H9 (cell line): ENCODE results near the gene C5orf15. TPM values are rescaled to one million over a fixed set of nuclear protein-coding genes. Genes with fewer than 3 reads are reported as not detected.

Experiments
- DNase-seq: peaks from one replicate; pipeline ENCODE4 v3.0.0-alpha.2; 2017
- H2AFZ ChIP-seq: one replicate; pipeline ENCODE4 v1.6.1; 2013; ENCODE audit warnings: mild to moderate bottlenecking, low read length, control low read depth, moderate library complexity
- H2AK5ac ChIP-seq: 2 replicates; pipeline ENCODE4 v1.6.1; 2013; ENCODE audit warnings: low read length, control low read depth, mixed read lengths; ENCODE audit not compliant: insufficient read length
- H2BK120ac ChIP-seq: one replicate; pipeline ENCODE4 v1.6.1; 2013; ENCODE audit warnings: low read depth, mild to moderate bottlenecking, low read length, control low read depth, inconsistent platforms; ENCODE audit not compliant: poor library complexity, severe bottlenecking
- H2BK12ac ChIP-seq: 2 replicates; pipeline ENCODE4 v1.6.1; 2013; ENCODE audit warnings: low read length, control low read depth, mixed read lengths, low read depth; ENCODE audit not compliant: insufficient read length
- H2BK15ac ChIP-seq: 2 replicates; pipeline ENCODE4 v1.6.1; 2013; ENCODE audit warnings: low read depth, low read length, control low read depth
- H2BK20ac ChIP-seq: one replicate; pipeline ENCODE4 v1.6.1; 2013; ENCODE audit warnings: low read depth, mild to moderate bottlenecking, low read length, control low read depth, inconsistent platforms; ENCODE audit not compliant: poor library complexity, severe bottlenecking
- H2BK5ac ChIP-seq: 2 replicates; pipeline ENCODE4 v1.6.1; 2013; ENCODE audit warnings: low read length, control low read depth, mixed read lengths; ENCODE audit not compliant: insufficient read length
- H3K14ac ChIP-seq: 2 replicates; pipeline ENCODE4 v1.6.1; 2013; ENCODE audit warnings: low read length, control low read depth; ENCODE audit not compliant: insufficient read depth
- H3K18ac ChIP-seq: 2 replicates; pipeline ENCODE4 v1.6.1; 2013; ENCODE audit warnings: low read depth, mild to moderate bottlenecking, mixed read lengths, low read length, control low read depth; ENCODE audit not compliant: insufficient read length
- H3K23ac ChIP-seq: 2 replicates; pipeline ENCODE4 v1.6.1; 2013; ENCODE audit warnings: low read length, control low read depth, mixed read lengths, low read depth; ENCODE audit not compliant: insufficient read length
- H3K23me2 ChIP-seq: 2 replicates; pipeline ENCODE4 v1.6.1; 2013; ENCODE audit warnings: low read depth, mild to moderate bottlenecking, mixed read lengths, low read length, control low read depth; ENCODE audit not compliant: insufficient read length, poor library complexity, severe bottlenecking
- H3K27ac ChIP-seq: 2 replicates; pipeline ENCODE4 v1.5.1; 2013; ENCODE audit warnings: low read length, control low read depth, mixed read lengths, low read depth; ENCODE audit not compliant: insufficient read length
- H3K27me3 ChIP-seq: 2 replicates; pipeline ENCODE4 v1.6.1; 2013; ENCODE audit warnings: low read length, control low read depth, inconsistent platforms; ENCODE audit not compliant: insufficient read depth
- H3K4ac ChIP-seq: 2 replicates; pipeline ENCODE4 v1.6.1; 2013; ENCODE audit warnings: low read depth, mild to moderate bottlenecking, control low read depth, inconsistent platforms, low read length, moderate library complexity
- H3K4me1 ChIP-seq: 2 replicates; pipeline ENCODE4 v1.6.1; 2013; ENCODE audit warnings: low read length, control low read depth, inconsistent platforms; ENCODE audit not compliant: insufficient read depth
- H3K4me2 ChIP-seq: 2 replicates; pipeline ENCODE4 v1.6.1; 2013; ENCODE audit warnings: low read length, control low read depth, mixed read lengths; ENCODE audit not compliant: insufficient read length, insufficient read depth
- H3K56ac ChIP-seq: 2 replicates; pipeline ENCODE4 v1.6.1; 2013; ENCODE audit warnings: low read depth, mild to moderate bottlenecking, mixed read lengths, low read length, control low read depth; ENCODE audit not compliant: insufficient read length
- H3K79me1 ChIP-seq: 2 replicates; pipeline ENCODE4 v1.6.1; 2013; ENCODE audit warnings: low read depth, mild to moderate bottlenecking, moderate library complexity, low read length, control low read depth, inconsistent platforms; ENCODE audit not compliant: insufficient read depth, poor library complexity, severe bottlenecking
- H3K79me2 ChIP-seq: 2 replicates; pipeline ENCODE4 v1.6.1; 2013; ENCODE audit warnings: low read length, control low read depth, inconsistent platforms; ENCODE audit not compliant: insufficient read depth
- H3K9ac ChIP-seq: 2 replicates; pipeline ENCODE4 v1.6.1; 2013; ENCODE audit warnings: low read length, control low read depth, mixed read lengths; ENCODE audit not compliant: insufficient read length; ENCODE audit errors: extremely low read depth
- H3K9me3 ChIP-seq: one replicate; pipeline ENCODE4 v1.6.1; 2013; ENCODE audit warnings: low read depth, low read length, inconsistent platforms; ENCODE audit not compliant: control insufficient read depth
- H3T11ph ChIP-seq: one replicate; pipeline ENCODE4 v1.6.1; 2013; ENCODE audit warnings: mild to moderate bottlenecking, low read length, control low read depth, inconsistent platforms
- H4K20me1 ChIP-seq: one replicate; pipeline ENCODE4 v1.6.1; 2013; ENCODE audit not compliant: control insufficient read depth, insufficient read length, insufficient read depth
- H4K5ac ChIP-seq: 2 replicates; pipeline ENCODE4 v1.6.1; 2013; ENCODE audit warnings: low read depth, mild to moderate bottlenecking, mixed read lengths, low read length, control low read depth; ENCODE audit not compliant: insufficient read length
- H4K8ac ChIP-seq: replicated peaks from 2 replicates; pipeline ENCODE4 v1.6.1; 2013; ENCODE audit warnings: low read length, control low read depth, mixed read lengths, low read depth; ENCODE audit not compliant: insufficient read length
- H4K91ac ChIP-seq: 2 replicates; pipeline ENCODE4 v1.6.1; 2013; ENCODE audit warnings: low read depth, mild to moderate bottlenecking, moderate library complexity, mixed read lengths, low read length, control low read depth; ENCODE audit not compliant: insufficient read length
- H3K27ac Mint-ChIP-seq, 3 experiments: 2 replicates in 2 of 3; 3 replicates in 1 of 3; pipeline ENCODE4 v1.8.0; 2020 to 2021; ENCODE audit warnings: mixed read lengths in 3 of 3, mild to moderate bottlenecking in 1 of 3, moderate library complexity in 1 of 3
- H3K27me3 Mint-ChIP-seq: 2 replicates; pipeline ENCODE4 v1.8.0; 2021; ENCODE audit warnings: low read depth, mild to moderate bottlenecking, moderate library complexity, mixed read lengths
- H3K36me3 Mint-ChIP-seq, 3 experiments: 2 replicates in 2 of 3; 3 replicates in 1 of 3; pipeline ENCODE4 v1.8.0; 2020 to 2021; ENCODE audit warnings: low read depth in 3 of 3, mixed read lengths in 3 of 3; ENCODE audit not compliant: insufficient read depth in 1 of 3
- H3K4me1 Mint-ChIP-seq, 2 experiments: 2 replicates each; pipeline ENCODE4 v1.8.0; 2020; ENCODE audit warnings: mixed read lengths in 2 of 2
- H3K4me3 Mint-ChIP-seq, 2 experiments: 2 replicates in 1 of 2; 3 replicates in 1 of 2; pipeline ENCODE4 v1.8.0; 2020 to 2021; ENCODE audit warnings: mild to moderate bottlenecking in 2 of 2, mixed read lengths in 2 of 2, moderate library complexity in 1 of 2
- H3K9me3 Mint-ChIP-seq, 2 experiments: 2 replicates in 1 of 2; 3 replicates in 1 of 2; pipeline ENCODE4 v1.8.0; 2020; ENCODE audit warnings: mild to moderate bottlenecking in 2 of 2, mixed read lengths in 2 of 2, moderate library complexity in 1 of 2
- WGBS: extraction: QIAGEN DNeasy Blood & Tissue Kit; methylation state at CpG from one replicate; pipeline ENCODE4 v1.1.7; 2013; ENCODE audit warnings: missing lambda C conversion rate, low lambda C conversion rate, mixed read lengths; ENCODE audit not compliant: insufficient read length; ENCODE audit errors: extremely low coverage; 5-methylcytosine and 5-hydroxymethylcytosine counted together
- total RNA-seq: library from RNA; stranded (reverse); gene quantifications from 2 replicates; pipeline ENCODE4 v1.2.1, GENCODE V29; 2021
- TF ChIP-seq, protein P1 (sequence below): fragments of 200-600 bp; sonication (generic); conservative IDR thresholded peaks from 3 replicates; pipeline ENCODE4 v1.8.0; 2021; ENCODE audit warnings: antibody characterized with exemption, mild to moderate bottlenecking

The C5orf15 gene
- total RNA-seq, 1 experiment from 2014 or later = 33.4 TPM

DNA sequence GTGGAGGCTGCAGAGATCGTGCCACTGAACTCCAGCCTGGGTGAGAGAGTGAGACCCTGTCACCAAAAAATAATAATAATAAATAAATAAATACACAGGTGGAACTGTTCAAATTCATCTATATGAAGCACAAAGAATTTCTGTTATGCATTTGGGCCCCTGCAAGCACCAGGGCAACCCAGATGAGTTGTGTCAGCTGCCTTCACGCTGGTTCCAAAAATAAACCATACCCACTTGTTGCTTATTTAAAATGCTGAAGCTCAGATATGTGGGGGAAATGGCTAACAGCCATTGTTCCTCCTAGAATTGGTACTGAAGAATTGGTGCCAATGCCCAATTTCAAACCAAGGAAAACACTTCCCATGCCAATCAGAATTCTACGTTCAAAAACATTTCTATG is 10.5 kb upstream of the C5orf15 start:
- no peaks in the 10 kb centered on the region for H3K27me3 Mint-ChIP-seq
- no peaks in the 10 kb centered on the region for H3K4me1 ChIP-seq
- H2BK15ac ChIP-seq = no peak overlapping the region
- H3K4me3 Mint-ChIP-seq = no peak overlapping the region
- TF ChIP-seq, protein P1, sequence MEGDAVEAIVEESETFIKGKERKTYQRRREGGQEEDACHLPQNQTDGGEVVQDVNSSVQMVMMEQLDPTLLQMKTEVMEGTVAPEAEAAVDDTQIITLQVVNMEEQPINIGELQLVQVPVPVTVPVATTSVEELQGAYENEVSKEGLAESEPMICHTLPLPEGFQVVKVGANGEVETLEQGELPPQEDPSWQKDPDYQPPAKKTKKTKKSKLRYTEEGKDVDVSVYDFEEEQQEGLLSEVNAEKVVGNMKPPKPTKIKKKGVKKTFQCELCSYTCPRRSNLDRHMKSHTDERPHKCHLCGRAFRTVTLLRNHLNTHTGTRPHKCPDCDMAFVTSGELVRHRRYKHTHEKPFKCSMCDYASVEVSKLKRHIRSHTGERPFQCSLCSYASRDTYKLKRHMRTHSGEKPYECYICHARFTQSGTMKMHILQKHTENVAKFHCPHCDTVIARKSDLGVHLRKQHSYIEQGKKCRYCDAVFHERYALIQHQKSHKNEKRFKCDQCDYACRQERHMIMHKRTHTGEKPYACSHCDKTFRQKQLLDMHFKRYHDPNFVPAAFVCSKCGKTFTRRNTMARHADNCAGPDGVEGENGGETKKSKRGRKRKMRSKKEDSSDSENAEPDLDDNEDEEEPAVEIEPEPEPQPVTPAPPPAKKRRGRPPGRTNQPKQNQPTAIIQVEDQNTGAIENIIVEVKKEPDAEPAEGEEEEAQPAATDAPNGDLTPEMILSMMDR = no peak
- no CpG with 5 or more reads among the region's 3 CpGs for WGBS
- H3K4me1 Mint-ChIP-seq = peaks cover 5 to 7% of the 10 kb centered on the region in 2 experiments
- H2BK12ac ChIP-seq = no peak overlapping the region
- no peak overlapping the region for H3K14ac ChIP-seq
- H3T11ph ChIP-seq = no peak overlapping the region
- H4K8ac ChIP-seq = no peak overlapping the region
- H3K56ac ChIP-seq = no peak overlapping the region
- H3K23me2 ChIP-seq = no peaks in the 10 kb centered on the region
- no peak overlapping the region for H3K4ac ChIP-seq
- no peaks in the 10 kb centered on the region for H4K20me1 ChIP-seq
- no peaks in the 10 kb centered on the region for H3K9me3 Mint-ChIP-seq
- no peak overlapping the region for H4K91ac ChIP-seq
- no peak overlapping the region for H3K9ac ChIP-seq
- H2BK5ac ChIP-seq = no peak overlapping the region
- no peak overlapping the region for H2AK5ac ChIP-seq
- no peak overlapping the region for H3K4me2 ChIP-seq
- no peak overlapping the region for H3K27ac Mint-ChIP-seq
- no peaks in the 10 kb centered on the region for H3K79me1 ChIP-seq
- H3K79me2 ChIP-seq = no peaks in the 10 kb centered on the region
- H3K9me3 ChIP-seq = no peaks in the 10 kb centered on the region
- no peak overlapping the region for H3K23ac ChIP-seq
- H2BK20ac ChIP-seq = no peak overlapping the region
- no peak for DNase-seq
- no peak overlapping the region for H4K5ac ChIP-seq
- no peak overlapping the region for H3K27ac ChIP-seq
- H2BK120ac ChIP-seq = no peak overlapping the region
- H3K36me3 Mint-ChIP-seq = peaks cover 39 to 81% (median 54%) of the 10 kb centered on the region in 3 experiments; a peak in 6 of 7 replicates
- no peak overlapping the region for H2AFZ ChIP-seq
- H3K27me3 ChIP-seq = no peaks in the 10 kb centered on the region
- no peak overlapping the region for H3K18ac ChIP-seq
